GM23338 (cell line): ENCODE data around the gene PLA2G1B. TPM values are rescaled to one million over a fixed set of nuclear protein-coding genes. Genes with fewer than 3 reads are reported as not detected.

Experiments used
- ATAC-seq: fragments of 200-7000 bp; cut with Tn5 transposase; 3 replicates; pipeline ENCODE4 v1.9.1; 2020
- DNase-seq: peaks from one replicate; pipeline ENCODE4 v3.0.0-alpha.2; 2015; ENCODE audit warnings: low spot score
- H2AFZ ChIP-seq: fragments of 200-600 bp; sonication (generic); 2 replicates; pipeline ENCODE4 v1.8.0; 2016; ENCODE audit warnings: antibody characterized with exemption, mild to moderate bottlenecking, moderate library complexity
- H3F3A ChIP-seq: fragments of 200-600 bp; sonication (generic); replicated peaks from 2 replicates; pipeline ENCODE4 v1.8.0; 2017; ENCODE audit warnings: antibody characterized with exemption, mixed run types, low read depth
- H3K27ac ChIP-seq: fragments of 200-600 bp; sonication (generic); 2 replicates; pipeline ENCODE4 v1.6.1; 2016; ENCODE audit warnings: low read depth
- H3K27me3 ChIP-seq: fragments of 200-600 bp; sonication (generic); 2 replicates; pipeline ENCODE4 v1.8.0; 2016; ENCODE audit warnings: mild to moderate bottlenecking, mixed run types, moderate library complexity; ENCODE audit not compliant: insufficient read depth
- H3K36me3 ChIP-seq: fragments of 200-600 bp; sonication (generic); 2 replicates; pipeline ENCODE4 v1.8.0; 2016; ENCODE audit warnings: mild to moderate bottlenecking; ENCODE audit not compliant: insufficient read depth
- H3K4me1 ChIP-seq: fragments of 200-600 bp; sonication (generic); 2 replicates; pipeline ENCODE4 v1.8.0; 2016; ENCODE audit warnings: mild to moderate bottlenecking, moderate library complexity; ENCODE audit not compliant: insufficient read depth
- H3K4me2 ChIP-seq: fragments of 200-600 bp; sonication (generic); 2 replicates; pipeline ENCODE4 v1.7.1; 2017; ENCODE audit warnings: mixed run types
- H3K4me3 ChIP-seq: fragments of 200-600 bp; sonication (generic); 2 replicates; pipeline ENCODE4 v1.6.1; 2016; ENCODE audit warnings: mixed run types
- H3K79me2 ChIP-seq: fragments of 200-600 bp; sonication (generic); replicated peaks from 2 replicates; pipeline ENCODE4 v1.8.0; 2017; ENCODE audit warnings: mild to moderate bottlenecking; ENCODE audit not compliant: insufficient read depth
- H3K9me2 ChIP-seq: fragments of 200-600 bp; sonication (generic); 2 replicates; pipeline ENCODE4 v1.8.0; 2017; ENCODE audit not compliant: insufficient read depth
- H4K20me1 ChIP-seq: fragments of 200-600 bp; sonication (generic); replicated peaks from 2 replicates; pipeline ENCODE4 v1.8.0; 2017; ENCODE audit warnings: mild to moderate bottlenecking; ENCODE audit not compliant: insufficient read depth
- H3K27ac Mint-ChIP-seq: 2 replicates; pipeline ENCODE4 v1.8.0; 2020; ENCODE audit warnings: inconsistent platforms, mild to moderate bottlenecking, moderate library complexity, mixed read lengths
- H3K27me3 Mint-ChIP-seq: 3 replicates; pipeline ENCODE4 v1.8.0; 2022; ENCODE audit warnings: low read depth, mild to moderate bottlenecking, moderate library complexity, mixed read lengths, inconsistent platforms; ENCODE audit not compliant: insufficient read depth, poor library complexity
- H3K36me3 Mint-ChIP-seq: 3 replicates; pipeline ENCODE4 v1.8.0; 2021; ENCODE audit warnings: low read depth, mild to moderate bottlenecking, inconsistent platforms, moderate library complexity, mixed read lengths
- H3K4me1 Mint-ChIP-seq: 3 replicates; pipeline ENCODE4 v1.8.0; 2020; ENCODE audit warnings: mild to moderate bottlenecking, inconsistent platforms, mixed read lengths
- H3K4me3 Mint-ChIP-seq: 3 replicates; pipeline ENCODE4 v1.8.0; 2021; ENCODE audit warnings: moderate library complexity, mild to moderate bottlenecking, inconsistent platforms, mixed read lengths
- H3K9me3 Mint-ChIP-seq: 3 replicates; pipeline ENCODE4 v1.8.0; 2020; ENCODE audit warnings: moderate library complexity, mild to moderate bottlenecking, inconsistent platforms, mixed read lengths
- EZH2 ChIP-seq: fragments of 200-600 bp; sonication (generic); IDR thresholded peaks from one replicate; pipeline ENCODE4 v1.8.0; 2017; ENCODE audit warnings: antibody characterized with exemption, mild to moderate bottlenecking, low read depth; ENCODE audit not compliant: unreplicated experiment
- EZH2phosphoT487 ChIP-seq: fragments of 200-600 bp; sonication (generic); IDR thresholded peaks from one replicate; pipeline ENCODE4 v1.8.1; 2018; ENCODE audit warnings: antibody characterized with exemption; ENCODE audit not compliant: unreplicated experiment
- JUNB ChIP-seq: IDR thresholded peaks from one replicate; pipeline ENCODE4 v1.6.1; 2016; ENCODE audit warnings: antibody characterized with exemption; ENCODE audit not compliant: unreplicated experiment
- NANOG ChIP-seq: IDR thresholded peaks from 2 replicates; pipeline ENCODE4 v1.6.1; 2016; ENCODE audit warnings: antibody characterized with exemption, borderline replicate concordance
- ZNF331 ChIP-seq: fragments of 250-450 bp; sonication (Bioruptor Pico); IDR thresholded peaks from 2 replicates; pipeline ENCODE4 v1.5.0; 2020; ENCODE audit warnings: low read depth, mild to moderate bottlenecking, moderate library complexity
- ZNF462 ChIP-seq: fragments of 250-450 bp; sonication (Bioruptor Pico); IDR thresholded peaks from 2 replicates; pipeline ENCODE4 v1.5.0; 2020; ENCODE audit warnings: mild to moderate bottlenecking, moderate library complexity
- polyA plus RNA-seq: library from polyadenylated mRNA; unstranded; fragments of >200 nt; fragmentation: Nextera tagmentation; extraction: Ambion mirVana; gene quantifications from 2 replicates; pipeline ENCODE4 v1.2.1, GENCODE V29; 2016
- total RNA-seq: library from RNA; depleted of rRNA; stranded (reverse); fragments of >200 nt; shearing (Covaris generic); gene quantifications from 2 replicates; pipeline ENCODE4 v1.2.3, GENCODE V29; 2014
- TF ChIP-seq, protein P1 (sequence below): IDR thresholded peaks from 2 replicates; pipeline ENCODE4 v1.6.1; 2016; ENCODE audit warnings: antibody characterized with exemption
- TF ChIP-seq, protein P2 (sequence below): IDR thresholded peaks from one replicate; pipeline ENCODE4 v1.6.1; 2018; ENCODE audit warnings: antibody characterized with exemption; ENCODE audit not compliant: unreplicated experiment
- TF ChIP-seq, protein P3 (sequence below), 2 experiments: fragments of 200-600 bp in 1 of 2; sonication (generic) in 1 of 2; conservative IDR thresholded peaks; 2 replicates each; pipeline versions ENCODE4 v1.5.1 to v1.6.1; 2016 to 2017; ENCODE audit warnings: antibody characterized with exemption in 2 of 2, low read depth in 2 of 2, mild to moderate bottlenecking in 2 of 2, moderate library complexity in 1 of 2

PLA2G1B gene
- total and polyA plus RNA-seq, 2 experiments from 2014 or later: not detected

GRCh38 chr12:120339256-120339655, 11.7 kb upstream of the PLA2G1B start:
- no peaks in the 10 kb centered on the region for H3K36me3 ChIP-seq
- no peak overlapping the region for H3K27ac ChIP-seq
- no peak for ATAC-seq
- no peaks in the 10 kb centered on the region for H4K20me1 ChIP-seq
- TF ChIP-seq EZH2 (no peak), ZNF331 (no peak), JUNB (no peak)
- peaks cover 4% of the 10 kb centered on the region; the same call in 1 of the 3 replicates for H3K4me1 Mint-ChIP-seq
- H3K27ac Mint-ChIP-seq: no peak overlapping the region
- no peak overlapping the region for H3K4me3 ChIP-seq
- no peaks in the 10 kb centered on the region for H3K79me2 ChIP-seq
- no peak overlapping the region for H2AFZ ChIP-seq
- H3K36me3 Mint-ChIP-seq: peaks cover 36% of the 10 kb centered on the region
- H3K9me2 ChIP-seq: no peaks in the 10 kb centered on the region
- no peak for DNase-seq
- no peaks in the 10 kb centered on the region for H3F3A ChIP-seq
- peaks cover 28% of the 10 kb centered on the region for H3K27me3 Mint-ChIP-seq
- H3K4me2 ChIP-seq: no peak overlapping the region
- H3K27me3 ChIP-seq: no peaks in the 10 kb centered on the region
- H3K4me1 ChIP-seq: no peaks in the 10 kb centered on the region
- H3K4me3 Mint-ChIP-seq: no peak overlapping the region
- peaks cover 39% of the 10 kb centered on the region for H3K9me3 Mint-ChIP-seq

- Mint-ChIP-seq H3K36me3 (peaks cover 24% of the 10 kb centered on the region), H3K9me3 (peaks cover 39% of the 10 kb centered on the region), H3K4me1 (peaks cover 4% of the 10 kb centered on the region; the same call in 1 of the 3 replicates), H3K27ac (no peak overlapping the region), H3K4me3 (no peak overlapping the region), H3K27me3 (peaks cover 25% of the 10 kb centered on the region)
- Histone ChIP-seq H3K27me3 (no peaks in the 10 kb centered on the region), H4K20me1 (no peaks in the 10 kb centered on the region), H3K36me3 (no peaks in the 10 kb centered on the region), H3K79me2 (no peaks in the 10 kb centered on the region), H3K4me3 (no peak overlapping the region), H3K4me1 (no peaks in the 10 kb centered on the region), H3K4me2 (no peak overlapping the region), H3K9me2 (no peaks in the 10 kb centered on the region), H2AFZ (no peak overlapping the region), H3F3A (no peaks in the 10 kb centered on the region), H3K27ac (no peak overlapping the region)
- no peak for ATAC-seq
- TF ChIP-seq, protein P1, sequence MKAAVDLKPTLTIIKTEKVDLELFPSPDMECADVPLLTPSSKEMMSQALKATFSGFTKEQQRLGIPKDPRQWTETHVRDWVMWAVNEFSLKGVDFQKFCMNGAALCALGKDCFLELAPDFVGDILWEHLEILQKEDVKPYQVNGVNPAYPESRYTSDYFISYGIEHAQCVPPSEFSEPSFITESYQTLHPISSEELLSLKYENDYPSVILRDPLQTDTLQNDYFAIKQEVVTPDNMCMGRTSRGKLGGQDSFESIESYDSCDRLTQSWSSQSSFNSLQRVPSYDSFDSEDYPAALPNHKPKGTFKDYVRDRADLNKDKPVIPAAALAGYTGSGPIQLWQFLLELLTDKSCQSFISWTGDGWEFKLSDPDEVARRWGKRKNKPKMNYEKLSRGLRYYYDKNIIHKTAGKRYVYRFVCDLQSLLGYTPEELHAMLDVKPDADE: no peak
- TF ChIP-seq EZH2phosphoT487 (no peak), ZNF462 (CRISPR knock-in tag) (no peak), NANOG (no peak), EZH2 (no peak)
- TF ChIP-seq, protein P2, sequence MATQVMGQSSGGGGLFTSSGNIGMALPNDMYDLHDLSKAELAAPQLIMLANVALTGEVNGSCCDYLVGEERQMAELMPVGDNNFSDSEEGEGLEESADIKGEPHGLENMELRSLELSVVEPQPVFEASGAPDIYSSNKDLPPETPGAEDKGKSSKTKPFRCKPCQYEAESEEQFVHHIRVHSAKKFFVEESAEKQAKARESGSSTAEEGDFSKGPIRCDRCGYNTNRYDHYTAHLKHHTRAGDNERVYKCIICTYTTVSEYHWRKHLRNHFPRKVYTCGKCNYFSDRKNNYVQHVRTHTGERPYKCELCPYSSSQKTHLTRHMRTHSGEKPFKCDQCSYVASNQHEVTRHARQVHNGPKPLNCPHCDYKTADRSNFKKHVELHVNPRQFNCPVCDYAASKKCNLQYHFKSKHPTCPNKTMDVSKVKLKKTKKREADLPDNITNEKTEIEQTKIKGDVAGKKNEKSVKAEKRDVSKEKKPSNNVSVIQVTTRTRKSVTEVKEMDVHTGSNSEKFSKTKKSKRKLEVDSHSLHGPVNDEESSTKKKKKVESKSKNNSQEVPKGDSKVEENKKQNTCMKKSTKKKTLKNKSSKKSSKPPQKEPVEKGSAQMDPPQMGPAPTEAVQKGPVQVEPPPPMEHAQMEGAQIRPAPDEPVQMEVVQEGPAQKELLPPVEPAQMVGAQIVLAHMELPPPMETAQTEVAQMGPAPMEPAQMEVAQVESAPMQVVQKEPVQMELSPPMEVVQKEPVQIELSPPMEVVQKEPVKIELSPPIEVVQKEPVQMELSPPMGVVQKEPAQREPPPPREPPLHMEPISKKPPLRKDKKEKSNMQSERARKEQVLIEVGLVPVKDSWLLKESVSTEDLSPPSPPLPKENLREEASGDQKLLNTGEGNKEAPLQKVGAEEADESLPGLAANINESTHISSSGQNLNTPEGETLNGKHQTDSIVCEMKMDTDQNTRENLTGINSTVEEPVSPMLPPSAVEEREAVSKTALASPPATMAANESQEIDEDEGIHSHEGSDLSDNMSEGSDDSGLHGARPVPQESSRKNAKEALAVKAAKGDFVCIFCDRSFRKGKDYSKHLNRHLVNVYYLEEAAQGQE: no peak
- TF ChIP-seq, protein P3, sequence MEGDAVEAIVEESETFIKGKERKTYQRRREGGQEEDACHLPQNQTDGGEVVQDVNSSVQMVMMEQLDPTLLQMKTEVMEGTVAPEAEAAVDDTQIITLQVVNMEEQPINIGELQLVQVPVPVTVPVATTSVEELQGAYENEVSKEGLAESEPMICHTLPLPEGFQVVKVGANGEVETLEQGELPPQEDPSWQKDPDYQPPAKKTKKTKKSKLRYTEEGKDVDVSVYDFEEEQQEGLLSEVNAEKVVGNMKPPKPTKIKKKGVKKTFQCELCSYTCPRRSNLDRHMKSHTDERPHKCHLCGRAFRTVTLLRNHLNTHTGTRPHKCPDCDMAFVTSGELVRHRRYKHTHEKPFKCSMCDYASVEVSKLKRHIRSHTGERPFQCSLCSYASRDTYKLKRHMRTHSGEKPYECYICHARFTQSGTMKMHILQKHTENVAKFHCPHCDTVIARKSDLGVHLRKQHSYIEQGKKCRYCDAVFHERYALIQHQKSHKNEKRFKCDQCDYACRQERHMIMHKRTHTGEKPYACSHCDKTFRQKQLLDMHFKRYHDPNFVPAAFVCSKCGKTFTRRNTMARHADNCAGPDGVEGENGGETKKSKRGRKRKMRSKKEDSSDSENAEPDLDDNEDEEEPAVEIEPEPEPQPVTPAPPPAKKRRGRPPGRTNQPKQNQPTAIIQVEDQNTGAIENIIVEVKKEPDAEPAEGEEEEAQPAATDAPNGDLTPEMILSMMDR (conservative IDR thresholded peaks at IDR 0.05; ENCODE audit: low read depth in 2 of 2): no peak
- DNase-seq: no peak
These were observed 10.2 kb upstream of the PLA2G1B start for GRCh38 chr12:120337730-120338129.
